Prostate gland (tissue), 2 donors: ENCODE results near the gene KRTAP2-2. TPM values are rescaled to one million over a fixed set of nuclear protein-coding genes. Genes with fewer than 3 reads are reported as not detected.
"Not testable (repeated sequence)": the region's sequence is repeated elsewhere in the genome, so short reads cannot be mapped to it uniquely, and the experiment has no call there.

Experiments used
- DNase-seq: peaks from one replicate; pipeline ENCODE4 v3.0.0-alpha.2; 2019; ENCODE audit warnings: low spot score
- H3K27ac ChIP-seq, 2 donors: fragments of 200-600 bp; sonication (generic); 2 replicates each; pipeline ENCODE4 v1.5.1; 2017 to 2019
- H3K27me3 ChIP-seq: fragments of 200-600 bp; sonication (generic); replicated peaks from 2 replicates; pipeline ENCODE4 v1.5.1; 2019; ENCODE audit not compliant: insufficient read depth
- H3K36me3 ChIP-seq, 2 donors: fragments of 200-600 bp; sonication (generic); 1 replicate in 1 of 2; 2 replicates in 1 of 2; pipeline versions ENCODE4 v1.5.1 to v1.8.1; 2017 to 2019
- H3K4me1 ChIP-seq: fragments of 200-600 bp; sonication (generic); replicated peaks from 2 replicates; pipeline ENCODE4 v1.5.1; 2019
- H3K4me3 ChIP-seq, 2 donors: fragments of 200-600 bp; sonication (generic); 2 replicates each; pipeline ENCODE4 v1.5.1; 2017 to 2019
- H3K9me3 ChIP-seq: fragments of 200-600 bp; sonication (generic); 2 replicates; pipeline ENCODE4 v1.5.1; 2017
- CTCF ChIP-seq, 4 experiments: fragments of 200-600 bp in 2 of 4; fragments of 450-650 bp in 2 of 4; sonication (generic) in 2 of 4; IDR thresholded peaks; 1 replicate in 3 of 4; 2 replicates in 1 of 4; pipeline ENCODE4 v1.5.1; 2016 to 2019; ENCODE audit warnings: antibody characterized with exemption in 4 of 4, mild to moderate bottlenecking in 2 of 4, moderate library complexity in 2 of 4
- POLR2A ChIP-seq: fragments of 450-650 bp; IDR thresholded peaks from one replicate; pipeline ENCODE4 v1.6.1; 2016; ENCODE audit warnings: antibody characterized with exemption, mild to moderate bottlenecking
- POLR2AphosphoS5 ChIP-seq: sonication (generic); formaldehyde crosslinking; IDR thresholded peaks from one replicate; pipeline ENCODE4 v1.6.1; 2017; ENCODE audit warnings: antibody characterized with exemption
- WGBS: methylation state at CpG from one replicate; pipeline ENCODE4 v1.1.5; 2018; 5-methylcytosine and 5-hydroxymethylcytosine counted together
- intact Hi-C: fragments of 100-400 bp; cut with DNase I; formaldehyde crosslinking; loops from one replicate; pipeline ENCODE4 v1.14.2; 2022
- total RNA-seq, 2 donors: library from RNA; depleted of rRNA; stranded (reverse); fragments of >200 nt; gene quantifications; one replicate each; pipeline ENCODE4 v1.1.0, GENCODE V29; 2016

Gene KRTAP2-2
- total RNA-seq, 2 donors from 2014 or later = not detected

- Histone ChIP-seq H3K4me3 (no peak overlapping the region), H3K4me1 (no peaks in the 10 kb centered on the region), H3K36me3 (no peaks in the 10 kb centered on the region), H3K27ac (no peak overlapping the region), H3K9me3 (no peaks in the 10 kb centered on the region), H3K27me3 (no peaks in the 10 kb centered on the region)
- DNase-seq = no peak
- TF ChIP-seq CTCF (IDR thresholded peaks at IDR 0.05) = no peak
- no peak for TF ChIP-seq POLR2AphosphoS5
- no peak for TF ChIP-seq POLR2A
- intact Hi-C loops = no loop called here
These were observed 2.5 kb downstream of the KRTAP2-2 start for GRCh38 chr17:41052566-41052965.

GRCh38 chr17:41049110-41049509, 5.9 kb downstream of the KRTAP2-2 start:
- TF ChIP-seq POLR2AphosphoS5 (no peak), POLR2A (no peak), CTCF (IDR thresholded peaks at IDR 0.05) (no peak)
- no peaks in the 10 kb centered on the region for H3K9me3 ChIP-seq
- H3K36me3 ChIP-seq = no peaks in the 10 kb centered on the region
- no peak overlapping the region for H3K4me3 ChIP-seq
- H3K27me3 ChIP-seq = no peaks in the 10 kb centered on the region
- DNase-seq = no peak
- no peak overlapping the region for H3K27ac ChIP-seq
- intact Hi-C loops = no loop called here
- H3K4me1 ChIP-seq = no peaks in the 10 kb centered on the region
- 68% methylated on average over 2 of the region's 2 CpGs for WGBS

GRCh38 chr17:41048441-41048840, 6.6 kb downstream of the KRTAP2-2 start:
- intact Hi-C loops = no loop called here
- no peak for DNase-seq
- TF ChIP-seq POLR2AphosphoS5 (no peak), CTCF (IDR thresholded peaks at IDR 0.05) (no peak), POLR2A (no peak)
- H3K36me3 ChIP-seq = no peaks in the 10 kb centered on the region
- H3K27me3 ChIP-seq = no peaks in the 10 kb centered on the region
- no peak overlapping the region for H3K4me3 ChIP-seq
- no peaks in the 10 kb centered on the region for H3K9me3 ChIP-seq
- H3K4me1 ChIP-seq = no peaks in the 10 kb centered on the region
- WGBS = 69% methylated on average over 7 of the region's 7 CpGs
- no peak overlapping the region for H3K27ac ChIP-seq

- intact Hi-C loops, H3K36me3 ChIP-seq, H3K4me3 ChIP-seq, H3K27ac ChIP-seq, DNase-seq, H3K27me3 ChIP-seq, H3K9me3 ChIP-seq, H3K4me1 ChIP-seq: not testable (repeated sequence)
- WGBS = 70% methylated on average over 10 of the region's 33 CpGs
These were observed 8.1 kb downstream of the KRTAP2-2 start, which contains the start of gene KRTAP2-1 for GRCh38 chr17:41046735-41047465. Gene KRTAP2-1 (minus strand): TSS chr17:41047316. CDS start chr17:41047267, 49 bp downstream.

GRCh38 chr17:41042953-41043352, 12.1 kb downstream of the KRTAP2-2 start:
- no peak overlapping the region for H3K27ac ChIP-seq
- no peak overlapping the region for H3K4me3 ChIP-seq
- TF ChIP-seq POLR2AphosphoS5 = no peak
- no peak for TF ChIP-seq POLR2A
- no peak for TF ChIP-seq CTCF (IDR thresholded peaks at IDR 0.05)
- no peaks in the 10 kb centered on the region for H3K27me3 ChIP-seq
- no peaks in the 10 kb centered on the region for H3K9me3 ChIP-seq
- no peaks in the 10 kb centered on the region for H3K4me1 ChIP-seq
- no peaks in the 10 kb centered on the region for H3K36me3 ChIP-seq
- intact Hi-C loops = no loop called here
- DNase-seq = no peak
- WGBS = 88% methylated on average over 1 of the region's 1 CpG

- H3K36me3 ChIP-seq, H3K9me3 ChIP-seq, H3K27ac ChIP-seq, H3K4me1 ChIP-seq, H3K27me3 ChIP-seq, H3K4me3 ChIP-seq, intact Hi-C loops: not testable (repeated sequence)
- WGBS = 52% methylated on average over 12 of the region's 14 CpGs
- DNase-seq = peak; percentile 50
These were observed 14.1 kb downstream of the KRTAP2-2 start, which contains the start of gene KRTAP1-1 for GRCh38 chr17:41040783-41041571. Gene KRTAP1-1 (minus strand): TSS chr17:41041450. CDS start chr17:41041397, 53 bp downstream.
